Measurements from ENCODE around the gene SOX14.
A peak's percentile ranks its signal among the peaks of the same experiment; 100 is the strongest.

SOX14 gene

GRCh38 chr3:137768361-137769321 is 4.5 kb downstream of the SOX14 start:
- DNase-seq: no peak

DNA sequence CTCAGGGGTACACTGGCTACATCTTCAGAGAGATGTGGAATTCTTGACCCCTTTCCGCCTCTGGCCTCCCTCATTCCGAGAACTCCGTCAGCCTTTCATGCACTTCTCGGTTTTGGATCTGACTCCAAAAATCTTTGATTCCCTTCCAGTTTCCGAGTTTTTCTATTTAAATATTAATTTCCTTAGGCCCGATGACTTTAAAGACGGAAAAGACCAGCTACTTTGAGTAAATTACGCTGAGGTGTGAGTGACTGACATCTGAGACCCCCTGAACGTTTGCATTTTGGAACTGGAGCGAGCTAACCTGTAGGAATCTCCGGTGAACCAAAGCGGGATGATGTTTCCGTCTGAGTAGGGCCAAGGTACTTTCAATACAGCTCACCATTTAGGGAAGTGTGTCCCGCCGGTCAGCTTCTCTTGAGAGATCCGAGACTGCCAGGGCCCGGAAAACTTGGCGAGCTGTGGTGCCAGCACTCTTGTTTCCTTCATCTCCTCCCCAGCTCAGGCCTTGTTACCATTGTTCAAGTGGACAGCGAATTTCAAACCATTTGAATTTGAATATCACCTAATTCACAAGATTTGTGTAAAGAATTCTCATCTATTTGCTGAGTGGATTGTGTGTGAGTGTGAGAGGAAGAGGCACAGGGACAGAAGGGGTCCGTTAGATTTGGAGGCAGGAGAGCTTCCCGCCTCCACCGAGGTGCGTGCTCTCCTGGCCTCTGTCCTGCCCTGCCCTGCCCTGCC is 5.4 kb downstream of the SOX14 start:
- DNase-seq: no peak

- DNase-seq: no peak
Observed at GRCh38 chr3:137770066-137770834, 6.1 kb downstream of the SOX14 start.

DNA sequence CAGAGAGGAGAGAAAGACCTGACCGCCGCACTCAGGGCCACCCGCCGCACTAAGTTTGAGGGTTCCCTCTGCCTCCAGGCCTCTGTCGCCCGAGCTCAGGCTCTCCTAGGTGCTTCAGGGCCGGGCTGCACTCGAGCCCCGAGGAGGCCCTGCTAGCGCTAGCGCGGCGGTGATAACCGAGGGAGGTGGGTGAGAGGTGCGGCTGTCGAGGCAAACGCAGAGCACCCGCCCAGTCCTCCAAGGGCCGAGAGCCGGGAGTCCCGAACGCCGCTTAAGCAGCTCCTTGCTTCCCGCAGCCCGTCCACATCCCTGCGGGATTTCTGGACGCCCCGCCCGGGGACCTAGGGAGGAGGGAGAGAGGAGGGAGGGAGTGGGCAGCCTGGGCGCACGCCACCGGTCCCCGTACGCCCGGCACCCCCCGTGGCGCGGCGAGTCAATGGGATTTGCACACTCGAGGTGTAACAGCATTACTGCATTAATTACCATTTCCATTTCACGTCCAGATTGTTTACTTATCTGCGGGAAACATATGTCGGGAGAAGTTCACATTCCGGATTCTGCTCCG is 6.8 kb downstream of the SOX14 start:
- DNase-seq: no peak

- DNase-seq: no peak
Observed at GRCh38 chr3:137771401-137772213, 7.5 kb downstream of the SOX14 start.

DNA sequence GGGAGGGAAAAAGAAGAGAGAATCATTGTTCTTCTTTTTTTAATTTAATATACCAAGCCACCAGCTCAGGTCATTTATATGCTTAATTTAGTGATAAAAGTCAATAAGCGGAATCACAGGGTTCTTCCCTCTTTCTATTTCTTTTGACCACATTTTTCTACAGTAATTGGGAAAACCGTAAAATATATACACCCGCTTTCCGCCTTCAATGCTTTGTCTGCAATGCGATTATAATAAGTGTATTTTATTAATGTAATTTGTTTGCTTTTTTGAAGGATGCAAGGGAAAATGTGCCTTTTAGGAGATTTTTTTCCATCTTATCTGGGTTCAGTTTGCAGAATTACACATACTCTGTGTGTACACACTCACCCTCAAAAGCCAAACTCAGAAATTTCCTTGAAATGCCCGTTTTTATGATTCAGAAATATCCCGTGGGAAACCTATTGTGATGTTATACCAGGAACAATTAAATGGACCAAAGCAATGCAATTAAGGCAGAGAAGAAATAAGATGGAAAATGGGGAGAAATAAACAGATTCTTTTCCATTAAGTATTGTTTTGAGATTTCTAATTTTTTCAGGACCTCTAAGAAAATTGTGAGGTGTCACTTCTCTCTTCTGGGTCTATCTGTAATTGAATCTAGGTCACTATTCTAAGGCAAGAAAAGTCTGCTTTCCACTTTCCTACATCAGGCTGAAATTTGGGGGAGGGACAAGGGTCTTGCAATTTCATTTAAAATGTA is 8.3 kb downstream of the SOX14 start:
- no peak for DNase-seq

GRCh38 chr3:137778941-137779340 is 14.8 kb downstream of the SOX14 start:
- DNase-seq: no peak

GRCh38 chr3:137787529-137787928 is 23.4 kb downstream of the SOX14 start:
- DNase-seq: no peak

DNA sequence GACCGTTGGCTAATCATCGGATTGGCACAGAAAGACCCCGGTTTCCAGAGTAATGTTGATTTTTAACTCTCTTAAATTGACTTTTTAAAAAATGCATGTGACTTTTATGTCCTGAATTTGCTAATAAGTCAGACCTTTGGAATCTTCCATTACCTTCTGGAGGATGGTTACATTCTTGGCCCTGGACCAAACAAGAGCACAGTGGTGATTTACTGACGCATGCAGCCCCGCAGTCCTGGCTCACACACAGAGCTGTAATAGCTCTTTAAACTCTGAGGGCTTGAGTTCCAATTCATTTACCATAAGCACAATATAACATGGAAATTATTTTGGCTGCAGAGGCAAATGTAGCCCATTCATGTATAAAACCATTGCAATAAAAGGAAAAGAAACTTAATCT is 25.1 kb downstream of the SOX14 start:
- no peak for DNase-seq

DNA sequence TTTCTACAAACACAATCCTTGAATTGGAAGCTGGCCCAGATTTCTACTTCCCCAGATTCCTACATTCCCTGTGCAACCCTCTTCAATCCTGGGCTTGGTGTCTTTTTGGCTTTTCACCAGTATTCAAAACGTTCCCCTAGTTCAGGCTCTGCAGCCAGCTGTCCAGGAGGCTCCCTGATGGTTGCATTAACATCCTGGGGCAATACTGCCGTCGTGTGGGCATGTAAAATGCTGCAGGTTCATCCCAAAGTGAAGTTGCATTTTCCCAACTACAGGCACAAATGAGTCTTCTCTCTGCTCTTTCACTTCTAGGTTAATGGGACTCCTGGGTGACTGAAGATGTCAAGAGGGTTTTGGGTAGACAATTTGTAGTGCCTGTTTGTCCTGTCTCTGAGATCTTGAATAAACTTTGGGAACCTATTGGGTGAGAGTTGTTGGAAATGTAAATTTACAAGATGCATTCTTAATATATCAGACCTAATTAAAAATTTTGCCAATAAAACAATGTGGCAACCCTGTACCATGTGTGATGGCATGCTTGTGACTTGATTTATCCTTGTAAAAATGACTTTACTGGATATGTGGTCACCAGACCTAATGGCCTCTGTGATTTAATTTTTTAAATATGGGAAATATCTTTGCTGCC is 28.6 kb downstream of the SOX14 start:
- DNase-seq: peak; percentile 12 to 40

- DNase-seq: no peak
Observed at GRCh38 chr3:137796993-137797392, 32.9 kb downstream of the SOX14 start.

DNA sequence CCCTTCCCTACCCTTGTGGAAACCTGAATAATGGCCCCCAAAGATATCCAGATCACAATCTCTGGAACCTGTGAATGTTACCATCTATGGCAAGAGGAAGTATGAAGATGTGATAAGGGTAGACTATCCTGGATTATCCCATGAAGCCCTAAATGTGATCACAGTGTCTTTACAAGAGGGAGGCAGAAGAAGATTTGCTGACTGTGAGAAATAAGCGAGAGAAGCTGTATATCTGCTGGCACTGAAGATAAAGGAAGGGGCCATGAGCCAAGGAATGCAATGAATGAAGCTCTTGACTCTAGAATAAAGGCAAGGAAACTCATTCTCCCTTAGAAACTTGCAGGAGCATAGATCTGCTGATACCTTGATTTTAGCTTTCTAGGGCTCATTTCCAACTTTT is 39.1 kb downstream of the SOX14 start:
- no peak for DNase-seq

GRCh38 chr3:137807998-137808397 is 43.9 kb downstream of the SOX14 start:
- DNase-seq: no peak

- no peak for DNase-seq
Observed at GRCh38 chr3:137809509-137809908, 45.4 kb downstream of the SOX14 start.

- DNase-seq: no peak
Observed at GRCh38 chr3:137812023-137812422, 47.9 kb downstream of the SOX14 start.

DNA sequence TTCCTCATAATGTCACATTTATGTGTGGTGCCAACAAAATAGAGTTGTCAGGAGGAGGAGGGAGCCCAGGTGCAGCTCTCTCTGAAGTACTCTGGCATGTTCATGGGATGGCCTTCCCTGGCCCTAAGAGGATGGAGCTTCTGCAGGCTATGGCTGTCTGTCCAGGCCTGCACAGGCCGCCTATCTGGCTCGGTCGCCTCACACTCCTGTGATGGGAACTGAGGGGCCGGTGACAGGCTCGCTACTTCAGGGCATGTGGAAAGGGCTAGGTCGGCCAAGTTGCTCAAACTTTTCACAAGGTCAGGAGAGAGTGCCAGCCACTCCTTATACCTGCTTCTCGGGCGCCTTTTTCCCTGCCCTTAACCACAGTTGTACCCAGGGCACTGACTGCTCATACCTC is 51.1 kb downstream of the SOX14 start:
- DNase-seq: no peak
